Islet precursor cell (in vitro differentiated cells): ENCODE measurements around the gene MBD2.

Source experiments
- DNase-seq: peaks from one replicate; pipeline ENCODE4 v3.0.0-alpha.2; 2018

The MBD2 gene, protein sequence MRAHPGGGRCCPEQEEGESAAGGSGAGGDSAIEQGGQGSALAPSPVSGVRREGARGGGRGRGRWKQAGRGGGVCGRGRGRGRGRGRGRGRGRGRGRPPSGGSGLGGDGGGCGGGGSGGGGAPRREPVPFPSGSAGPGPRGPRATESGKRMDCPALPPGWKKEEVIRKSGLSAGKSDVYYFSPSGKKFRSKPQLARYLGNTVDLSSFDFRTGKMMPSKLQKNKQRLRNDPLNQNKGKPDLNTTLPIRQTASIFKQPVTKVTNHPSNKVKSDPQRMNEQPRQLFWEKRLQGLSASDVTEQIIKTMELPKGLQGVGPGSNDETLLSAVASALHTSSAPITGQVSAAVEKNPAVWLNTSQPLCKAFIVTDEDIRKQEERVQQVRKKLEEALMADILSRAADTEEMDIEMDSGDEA

DNA sequence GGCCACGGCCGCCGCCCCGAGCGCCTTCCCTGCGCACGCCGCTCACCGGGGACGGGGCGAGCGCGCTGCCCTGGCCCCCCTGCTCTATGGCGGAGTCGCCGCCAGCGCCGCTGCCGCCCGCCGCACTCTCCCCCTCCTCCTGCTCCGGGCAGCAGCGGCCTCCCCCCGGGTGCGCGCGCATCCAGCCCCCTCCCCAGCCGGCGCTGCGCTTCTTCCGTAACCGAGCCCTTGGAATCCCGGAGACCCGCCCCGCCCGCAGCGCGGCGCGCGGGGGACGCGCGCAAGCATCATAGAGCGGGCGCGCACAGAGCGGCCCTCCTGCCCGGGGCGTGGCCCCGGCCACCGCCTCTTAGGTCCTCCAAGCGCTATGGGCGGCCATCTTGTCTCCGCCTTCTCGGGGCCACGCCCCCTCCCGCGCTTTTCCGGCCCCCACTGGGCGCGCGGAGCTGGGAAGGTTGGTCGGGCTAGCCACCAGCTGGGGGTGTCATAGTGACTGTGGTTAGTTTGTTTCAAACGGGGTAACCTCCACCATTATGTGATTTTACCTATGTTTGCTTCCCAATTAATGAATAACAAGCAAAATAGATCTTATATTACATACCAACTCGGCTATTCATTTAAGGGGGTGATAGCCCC is at the start of gene MBD2:
Gene MBD2 (minus strand): TSS at position 291 of the 636 bp plus-strand sequence. CDS start 110 bp downstream, at position 181.
- peak; percentile 98 for DNase-seq

DNA sequence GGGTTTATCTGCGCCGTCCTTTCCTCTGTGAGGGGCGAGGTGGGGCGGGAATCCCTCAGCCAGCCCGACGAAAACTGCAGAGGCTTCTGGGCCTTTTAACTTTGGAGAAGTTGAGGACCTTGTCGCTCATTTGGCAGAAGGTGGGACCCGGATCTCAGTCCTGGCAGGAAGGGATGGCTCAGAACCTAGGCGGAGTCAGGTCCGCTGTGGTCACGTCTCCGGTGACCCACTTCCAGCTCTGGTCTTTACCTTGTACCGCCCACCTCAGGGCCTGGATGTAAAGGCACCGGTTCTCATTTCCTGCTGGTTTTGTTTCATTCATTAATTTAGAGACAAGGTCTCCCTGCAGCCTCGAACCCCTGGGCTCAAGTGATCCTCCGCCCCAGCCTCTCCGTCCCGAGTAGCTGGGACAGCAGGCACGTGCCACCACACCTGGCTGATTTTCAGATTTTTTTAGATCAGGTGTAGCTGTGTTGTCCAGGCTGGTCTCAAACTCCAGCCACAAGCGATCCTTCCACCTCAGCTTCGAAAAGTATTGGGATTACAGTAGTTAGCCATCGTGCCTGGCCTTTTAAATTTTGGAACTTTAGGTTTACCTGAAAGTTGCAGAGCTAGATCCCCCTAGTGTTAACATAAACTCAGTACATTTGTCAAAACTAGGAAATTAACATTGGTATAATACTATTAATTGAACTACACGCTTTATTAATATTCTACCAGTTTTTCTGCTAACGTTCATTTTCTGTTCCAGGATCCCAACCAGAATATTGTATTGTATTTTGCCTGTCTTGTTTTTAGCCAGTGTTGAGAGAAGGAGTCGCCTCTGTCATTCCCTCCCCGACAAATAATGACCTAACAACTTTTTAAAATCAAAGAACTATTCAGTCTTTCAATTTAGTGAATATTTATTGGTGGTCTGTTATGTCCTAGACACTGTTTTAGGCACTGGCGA is 45.7 kb upstream of the MBD2 start:
- DNase-seq = peak; percentile 86

DNA sequence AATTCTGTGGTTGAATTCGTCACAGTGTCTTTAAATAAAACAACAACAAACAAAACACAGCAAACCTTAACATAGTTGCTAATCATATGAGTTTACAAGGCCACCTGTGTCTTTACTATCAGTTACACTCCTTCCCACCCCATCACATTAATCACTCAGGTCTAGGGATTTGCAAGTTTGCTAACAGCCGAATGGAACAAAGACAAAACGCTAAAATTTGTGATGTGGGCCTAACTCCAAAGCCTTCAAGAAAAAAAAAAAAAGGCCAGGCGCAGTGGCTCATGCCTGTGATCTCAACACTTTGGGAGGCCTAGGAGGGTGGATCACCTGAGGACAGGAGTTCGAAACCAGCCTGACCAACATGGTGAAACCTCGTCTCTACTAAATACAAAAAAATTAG is 44.3 kb upstream of the MBD2 start:
- DNase-seq = no peak

DNA sequence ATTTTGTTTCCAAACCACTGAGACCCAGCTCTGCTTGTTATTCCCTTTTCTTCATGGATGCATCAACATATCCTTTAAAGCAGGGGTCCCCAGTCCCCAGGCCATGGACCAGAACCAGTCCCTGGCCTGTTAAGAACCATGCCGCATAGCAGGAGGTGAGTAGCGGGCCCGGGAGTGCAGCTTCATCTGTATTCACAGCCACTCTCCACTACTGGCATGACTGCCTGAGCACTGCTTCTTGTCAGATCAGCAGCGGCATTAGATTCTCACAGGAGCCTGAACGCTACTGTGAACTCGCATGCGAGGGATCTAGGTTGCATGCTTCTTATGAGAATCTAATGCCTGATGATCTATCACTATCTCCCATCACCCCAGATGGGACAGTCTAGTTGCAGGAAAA is 43.2 kb upstream of the MBD2 start:
- DNase-seq = no peak

DNA sequence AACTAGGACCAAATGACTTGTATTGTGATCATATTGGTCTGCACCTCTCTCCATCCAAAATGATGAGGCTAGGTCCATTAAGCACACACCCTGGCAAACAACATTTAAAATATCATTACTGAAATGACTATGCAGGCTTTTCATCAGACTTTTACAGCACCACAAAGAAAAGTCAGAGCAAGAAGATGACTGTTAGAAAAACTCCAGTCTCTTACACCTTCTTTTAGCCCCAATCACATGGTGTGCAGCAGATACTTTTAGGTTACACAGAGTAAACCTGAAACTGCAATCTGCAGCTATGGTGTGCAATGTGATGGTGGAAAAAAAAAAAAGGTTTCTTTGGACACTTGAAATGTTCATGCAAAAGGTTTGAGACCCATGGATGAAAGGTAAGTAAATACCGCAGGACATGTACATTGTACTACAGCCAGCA is 39.5 kb upstream of the MBD2 start:
- DNase-seq = no peak

DNA sequence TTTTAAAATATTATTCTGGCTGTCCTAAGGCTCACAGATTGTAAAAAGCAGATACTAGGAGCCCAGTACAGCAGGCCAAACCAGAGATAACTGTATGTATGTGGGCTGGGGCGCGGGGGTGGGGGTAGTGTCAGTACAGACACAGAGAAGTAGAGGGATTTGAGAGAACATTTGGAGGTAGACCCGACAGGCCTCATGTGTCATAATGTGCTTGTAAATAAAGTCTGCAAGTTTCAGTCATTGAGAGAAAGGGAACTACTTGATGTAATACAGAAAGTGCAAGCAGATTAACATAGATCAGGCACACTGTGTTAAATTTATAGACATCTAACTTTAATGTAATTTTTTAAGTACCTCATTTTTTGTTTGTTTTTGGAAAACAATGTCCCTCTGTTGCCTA is 37.4 kb upstream of the MBD2 start:
- DNase-seq = no peak

DNA sequence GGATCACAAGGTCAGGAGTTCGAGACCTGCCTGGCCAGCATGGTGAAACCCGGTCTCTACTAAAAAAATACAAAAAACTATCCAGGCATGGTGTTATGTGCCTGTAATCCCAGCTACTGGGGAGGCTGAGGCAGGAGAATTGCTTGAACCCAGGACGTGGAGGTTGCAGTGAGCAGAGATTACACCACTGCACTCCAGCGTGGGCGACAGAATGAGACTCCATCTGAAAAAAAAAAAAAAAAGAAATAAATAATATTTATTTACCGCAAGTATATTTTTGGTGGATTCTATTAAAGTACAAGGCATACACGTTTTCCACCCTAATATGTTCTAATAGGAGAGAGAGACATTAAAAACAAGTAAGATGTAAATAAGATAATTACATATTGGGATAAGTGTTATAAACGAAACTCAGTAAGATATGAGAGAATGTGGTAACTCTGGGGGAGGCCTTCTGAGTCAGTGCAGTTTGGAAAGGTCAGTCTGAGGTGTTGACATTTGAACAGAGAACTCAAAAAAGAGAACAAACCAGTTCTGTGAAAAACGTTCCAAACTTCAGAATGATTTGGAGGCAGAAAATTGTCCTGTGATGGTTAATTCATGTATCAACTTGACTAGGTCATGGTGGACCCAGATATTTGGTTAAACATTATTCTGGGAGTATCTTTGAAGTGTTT is 36.1 kb upstream of the MBD2 start:
- DNase-seq = no peak

DNA sequence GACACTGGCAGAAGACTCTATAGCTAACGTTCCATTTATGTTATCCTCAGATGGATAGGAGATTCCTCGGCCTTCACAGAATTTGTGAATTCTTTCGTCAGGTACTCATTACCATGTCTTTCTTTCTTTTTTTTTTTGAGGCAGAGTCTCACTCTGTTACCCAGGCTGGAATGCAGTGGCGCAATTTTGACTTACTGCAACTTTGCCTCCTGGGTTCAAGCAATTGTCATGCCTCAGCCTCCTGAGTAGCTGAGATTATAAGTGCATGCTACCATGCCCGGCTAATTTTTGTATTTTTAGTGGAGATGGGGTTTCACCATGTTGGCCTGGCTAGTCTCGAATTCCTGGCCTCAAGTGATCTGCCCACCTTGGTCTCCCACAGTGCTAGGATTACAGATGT is 33.3 kb upstream of the MBD2 start:
- DNase-seq = peak; percentile 68

DNA sequence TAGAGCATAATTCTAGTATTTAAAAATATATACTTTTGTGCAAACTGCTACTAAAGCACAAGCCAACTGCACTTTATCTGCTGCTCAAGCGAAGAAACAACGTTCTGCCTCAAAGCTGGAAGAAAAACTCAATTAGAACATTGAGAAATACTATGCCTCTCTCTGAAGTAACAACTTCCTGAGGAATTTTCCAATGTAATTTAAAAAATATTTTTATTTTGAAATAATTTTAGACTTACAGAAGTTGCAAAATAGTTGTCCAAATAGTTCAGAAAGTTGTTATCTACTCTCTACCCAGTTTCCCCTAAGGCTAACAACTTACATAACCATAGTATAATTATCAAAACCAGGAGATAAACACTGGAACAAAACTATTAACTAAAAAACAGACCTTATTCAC is 32.5 kb upstream of the MBD2 start:
- no peak for DNase-seq

DNA sequence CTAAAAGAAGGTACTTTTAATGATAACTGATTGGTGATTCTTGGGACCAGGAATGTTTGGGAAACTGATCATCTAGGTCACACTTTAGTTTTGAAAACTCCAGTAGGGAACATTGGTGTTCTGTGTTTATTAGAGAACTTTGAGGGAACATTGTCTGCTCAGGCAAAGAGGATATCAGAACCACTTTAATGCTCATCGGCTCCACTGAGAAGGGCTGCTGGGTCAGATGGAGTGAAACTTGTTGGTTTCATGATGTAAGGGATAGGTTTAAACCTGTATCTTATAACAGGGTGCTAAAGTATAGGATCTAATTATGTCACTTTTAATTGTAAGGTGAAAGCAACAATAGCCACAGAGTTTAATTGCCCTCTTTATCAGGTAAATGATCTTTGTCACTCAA is 30.7 kb upstream of the MBD2 start:
- DNase-seq = no peak

DNA sequence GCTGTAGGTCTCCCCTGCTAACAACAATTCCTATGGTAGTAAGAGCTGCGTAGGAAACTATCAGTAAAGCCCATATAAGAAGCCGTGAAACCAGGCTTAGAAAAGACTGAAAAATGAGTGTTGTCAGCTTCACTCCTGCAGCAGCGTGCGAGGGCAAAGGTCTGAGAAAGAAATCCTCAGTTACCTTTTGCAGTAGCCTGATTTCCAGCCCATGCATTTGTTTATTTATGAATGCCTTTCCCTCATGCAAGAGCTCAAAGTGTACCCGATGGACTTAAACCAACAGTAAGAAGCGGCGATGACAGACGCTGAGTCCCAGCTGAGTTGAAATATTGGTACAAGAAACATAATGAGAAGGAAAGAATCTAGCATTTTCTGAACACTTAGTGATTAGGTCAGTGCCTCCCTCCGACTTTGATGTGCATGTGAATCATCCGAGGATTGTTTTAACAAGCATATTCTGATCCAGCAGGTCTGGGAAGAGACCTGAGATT is 29.8 kb upstream of the MBD2 start:
- peak; percentile 68 for DNase-seq

DNA sequence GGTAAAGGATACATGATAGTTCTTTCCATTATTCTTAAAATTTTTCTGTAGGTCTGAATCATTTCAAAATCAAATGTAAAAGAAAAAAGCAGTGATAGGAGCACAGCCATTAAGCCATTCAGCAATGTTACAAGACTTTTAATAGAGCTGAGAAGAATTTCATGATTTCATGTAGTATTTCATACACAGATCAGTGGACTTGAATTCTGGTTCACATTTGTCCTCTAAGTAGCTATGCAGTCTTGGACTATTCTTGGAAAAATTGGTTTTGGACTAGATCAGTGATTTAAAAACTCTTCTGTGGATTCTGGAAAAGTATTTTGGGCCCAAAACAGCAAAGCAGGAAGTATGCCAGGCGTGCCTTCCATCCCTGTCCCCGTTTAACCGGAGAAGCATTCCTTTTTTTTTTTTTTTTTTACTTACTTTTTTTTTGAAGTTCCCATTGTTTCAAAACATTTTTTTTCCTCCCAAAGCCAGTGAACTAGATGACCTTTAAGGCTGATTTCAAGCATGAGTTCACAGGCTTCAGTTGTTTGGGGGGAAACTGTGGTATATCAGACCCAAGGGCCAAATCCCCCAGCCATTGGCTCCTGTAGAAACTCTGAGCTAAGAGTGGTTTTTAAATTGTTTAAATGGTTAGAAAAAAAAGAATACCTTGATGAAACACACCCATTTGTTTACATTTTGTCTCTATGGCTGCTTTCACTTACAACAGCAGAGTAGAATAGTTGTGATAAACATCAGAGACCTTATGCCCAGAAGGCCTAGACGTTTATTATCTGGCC is 27.3 kb upstream of the MBD2 start:
- no peak for DNase-seq

DNA sequence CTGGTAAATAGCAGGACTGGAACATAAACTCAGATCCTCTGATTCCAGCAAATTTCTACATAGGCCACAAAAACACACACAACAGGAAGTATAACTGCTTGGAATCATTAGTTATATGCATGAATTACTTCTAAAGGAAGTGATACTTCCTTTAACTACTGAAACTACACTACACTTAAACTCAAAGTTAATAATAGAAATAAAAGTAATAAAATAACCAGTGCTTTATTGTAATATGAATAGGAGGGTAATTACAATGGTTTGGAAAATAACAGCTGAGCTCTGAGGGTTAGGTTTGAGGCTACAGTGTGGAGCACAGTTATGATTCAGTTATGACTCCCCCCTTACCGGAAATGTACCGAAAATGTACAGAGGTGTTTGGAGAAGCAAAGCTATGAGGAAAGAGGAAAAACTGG is 26.4 kb upstream of the MBD2 start:
- DNase-seq = no peak

DNA sequence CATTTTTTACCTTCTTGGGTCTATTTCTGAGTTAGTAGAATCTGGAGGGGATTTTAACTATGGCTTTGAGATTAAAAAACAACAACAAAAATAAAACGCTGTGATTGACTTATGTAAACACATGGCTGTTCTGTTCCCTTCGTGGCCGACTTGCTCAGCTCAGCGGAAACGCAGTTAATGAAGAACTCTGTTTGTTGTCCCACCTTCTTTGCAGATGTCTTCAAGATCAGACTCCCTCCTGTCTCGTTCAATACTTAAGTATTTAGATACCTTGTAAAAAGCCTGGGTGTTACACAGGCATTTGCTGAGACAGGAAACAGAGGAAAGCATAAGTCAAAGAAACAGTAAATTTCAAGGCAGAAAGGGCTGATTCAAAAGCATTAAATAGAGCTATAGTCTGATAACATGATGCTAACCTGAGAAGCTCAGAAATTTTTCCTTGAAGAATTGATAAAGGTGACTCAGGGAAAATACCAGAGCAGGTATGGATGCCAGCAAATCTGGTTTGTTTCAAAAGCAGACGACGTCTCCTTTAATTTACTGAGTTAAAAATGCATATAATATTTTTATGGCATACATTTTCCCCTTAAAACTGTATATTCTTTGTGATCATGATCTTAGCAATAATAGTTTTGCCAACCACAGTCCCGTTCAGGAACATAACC is 23.2 kb upstream of the MBD2 start:
- no peak for DNase-seq

DNA sequence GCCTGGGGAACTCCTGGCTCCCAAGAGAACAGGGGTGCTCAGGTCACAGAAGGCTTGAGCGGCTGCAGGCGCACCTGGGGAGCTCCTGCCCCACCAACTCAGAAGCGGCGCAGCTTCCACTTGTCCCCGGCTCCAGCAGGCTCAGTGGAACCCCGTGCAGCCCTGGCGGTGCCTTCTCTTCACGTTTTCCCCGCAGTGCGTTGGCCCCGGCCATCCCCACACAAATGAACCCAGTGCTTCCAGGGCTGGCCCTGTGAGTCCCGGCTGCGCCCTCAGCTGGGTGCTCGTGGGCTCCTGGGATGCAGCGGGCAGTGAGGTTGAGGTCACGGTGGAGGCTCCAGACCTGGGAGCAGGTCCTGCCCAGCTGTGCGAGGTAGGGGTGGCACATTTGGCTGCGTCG is 17.9 kb upstream of the MBD2 start:
- DNase-seq = no peak

DNA sequence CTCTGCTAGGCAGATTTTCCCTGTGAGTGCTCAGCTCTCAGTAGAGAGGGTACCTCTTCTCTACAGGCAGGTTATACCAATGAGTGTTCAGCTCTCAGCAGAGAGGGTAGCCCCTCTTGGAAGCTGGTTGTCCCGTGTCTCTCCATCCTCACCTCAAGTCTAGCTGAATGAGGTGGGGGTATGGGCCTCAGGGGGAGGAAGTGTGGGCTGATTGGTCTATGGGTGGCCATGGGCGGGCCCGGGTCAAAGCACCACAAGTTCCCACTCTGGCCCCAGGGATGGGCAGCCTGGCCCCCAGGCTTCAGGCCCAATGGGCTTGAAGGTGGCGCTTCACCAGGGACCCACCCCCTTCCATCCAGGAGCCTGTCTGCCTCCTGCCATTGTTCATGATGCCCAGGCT is 17.0 kb upstream of the MBD2 start:
- no peak for DNase-seq

DNA sequence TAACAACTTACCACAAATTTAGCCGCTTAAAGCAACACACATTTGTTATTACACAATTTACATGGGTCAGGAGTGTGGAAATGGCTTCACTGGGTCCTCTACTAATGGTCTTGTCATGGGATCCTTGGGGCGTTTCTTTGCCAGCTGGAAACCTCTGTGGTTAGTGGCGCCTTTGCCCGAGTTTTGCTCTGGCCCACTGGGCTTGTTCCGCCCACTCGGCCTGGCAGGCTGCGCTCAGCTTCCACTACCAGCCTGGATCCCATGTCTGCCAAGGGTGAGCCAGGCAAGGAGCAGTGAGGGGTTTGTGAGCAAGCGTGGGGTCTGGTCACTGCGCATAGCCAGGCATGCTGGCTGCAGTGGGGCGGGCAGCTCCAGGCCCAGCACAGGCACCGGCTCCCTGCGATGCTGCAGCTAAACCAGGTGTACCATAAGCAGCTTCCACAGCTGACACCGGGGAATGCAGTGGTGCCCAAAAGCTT is 16.2 kb upstream of the MBD2 start:
- DNase-seq = peak; percentile 54

DNA sequence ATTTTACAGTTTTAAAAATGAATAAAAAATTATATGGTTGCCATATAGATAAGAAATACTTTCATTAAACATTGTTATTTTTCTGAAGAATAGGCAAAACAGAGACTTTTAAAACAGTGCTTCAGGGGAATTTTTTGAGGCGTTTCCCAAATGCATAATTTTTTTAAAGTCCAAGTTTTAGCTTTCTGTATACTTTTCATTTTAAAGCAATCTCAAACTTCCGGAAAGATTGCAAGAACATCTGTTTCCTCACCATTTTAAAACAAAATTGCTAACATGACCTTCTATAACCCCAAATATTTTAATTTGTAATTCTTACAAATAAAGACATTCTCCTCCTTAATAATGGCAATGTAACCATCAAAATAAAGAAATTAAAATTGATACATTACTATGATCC is 15.1 kb upstream of the MBD2 start:
- no peak for DNase-seq

DNA sequence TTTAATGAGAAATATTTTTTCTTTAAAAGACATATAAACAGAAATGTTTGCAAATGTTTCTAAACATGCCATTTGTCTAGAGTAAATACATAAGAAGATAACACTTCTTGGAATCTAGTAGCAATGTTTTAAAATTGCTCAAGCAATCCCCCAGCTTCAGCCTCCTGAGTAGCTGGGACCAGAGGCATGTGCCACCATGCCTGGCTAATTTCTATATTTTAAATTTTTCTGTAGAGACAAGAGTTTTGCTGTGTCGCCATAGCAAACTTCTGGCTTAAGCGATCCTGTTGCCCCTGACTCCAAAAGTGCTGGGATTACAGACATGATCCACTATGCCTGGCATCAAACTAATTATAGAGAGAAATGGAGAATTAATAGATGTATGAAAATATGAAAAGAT is 14.6 kb upstream of the MBD2 start:
- DNase-seq = no peak

DNA sequence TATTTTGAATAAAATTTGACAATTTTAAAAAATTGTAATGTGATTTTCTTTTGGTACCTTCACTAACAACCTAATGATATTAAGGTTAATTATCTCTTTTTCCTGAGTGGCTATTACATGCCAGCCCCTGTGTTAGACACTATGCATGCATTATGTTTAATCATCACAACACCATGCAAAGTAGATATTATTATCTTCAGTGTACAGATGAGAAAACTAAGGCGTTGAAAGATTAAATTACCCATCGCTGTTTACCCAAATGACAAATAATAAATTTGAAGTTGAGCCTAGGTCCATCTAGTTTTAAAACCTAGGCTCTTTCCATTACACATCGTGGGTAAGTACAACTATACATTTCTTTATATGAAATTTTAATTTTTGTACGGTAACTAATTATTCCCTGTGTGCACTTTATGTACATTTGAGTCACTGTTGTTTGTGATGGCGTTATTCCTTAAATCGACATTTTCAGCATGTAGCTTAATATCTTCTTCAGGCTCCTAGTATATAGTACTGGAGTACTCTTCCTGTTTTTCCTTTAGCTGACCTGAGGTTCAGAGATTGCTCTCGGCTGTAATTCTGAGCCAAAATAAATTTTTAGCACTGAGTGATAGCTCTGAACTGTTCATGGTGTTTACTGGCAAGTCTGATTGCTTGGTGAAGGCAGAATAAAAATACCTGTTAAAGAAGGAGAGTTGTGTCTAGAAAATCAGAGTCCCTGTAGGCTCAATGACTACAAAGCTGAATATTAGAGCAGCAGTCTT is 13.9 kb upstream of the MBD2 start:
- no peak for DNase-seq
